HG03060 (cell line): Measurements from ENCODE around the gene RTEL1.
"Not testable (repeated sequence)": the region's sequence is repeated elsewhere in the genome, so short reads cannot be mapped to it uniquely, and the experiment has no call there.

Source experiments
- ATAC-seq: cut with Tn5 transposase; IDR thresholded peaks from one replicate; pipeline ENCODE4 v1.9.1; 2021; ENCODE audit warnings: low read depth, moderate number of reproducible peaks; ENCODE audit not compliant: unreplicated experiment

The RTEL1 gene

GRCh38 chr20:63648895-63649589 lies 9.1 kb upstream of the RTEL1 start:
- no peak for ATAC-seq

GRCh38 chr20:63650486-63650885 lies 7.6 kb upstream of the RTEL1 start:
- ATAC-seq: not testable (repeated sequence)

GRCh38 chr20:63651942-63652191 lies 6.2 kb upstream of the RTEL1 start:
- no peak for ATAC-seq

GRCh38 chr20:63652192-63652980 lies 5.7 kb upstream of the RTEL1 start:
- no peak for ATAC-seq

- no peak for ATAC-seq
Measured at GRCh38 chr20:63653041-63653973, 4.8 kb upstream of the RTEL1 start, which contains the start of gene STMN3. Gene STMN3 (minus strand): TSS chr20:63653424. CDS start chr20:63653345, 79 bp downstream.

- no peak for ATAC-seq
Measured at GRCh38 chr20:63653974-63654668, 4.0 kb upstream of the RTEL1 start.

GRCh38 chr20:63655249-63655648 lies 2.9 kb upstream of the RTEL1 start:
- no peak for ATAC-seq

- no peak for ATAC-seq
Measured at GRCh38 chr20:63656451-63656850, 1.7 kb upstream of the RTEL1 start.

- ATAC-seq: no peak
Measured at GRCh38 chr20:63657260-63657936, 714 bp upstream of the RTEL1 start.

GRCh38 chr20:63658749-63659187 lies 656 bp downstream of the RTEL1 start:
- no peak for ATAC-seq

GRCh38 chr20:63659370-63659769 lies 1.3 kb downstream of the RTEL1 start:
- ATAC-seq: no peak

GRCh38 chr20:63660174-63660573 lies 2.1 kb downstream of the RTEL1 start:
- ATAC-seq: not testable (repeated sequence)

GRCh38 chr20:63660622-63661021 lies 2.5 kb downstream of the RTEL1 start:
- ATAC-seq: no peak

- ATAC-seq: no peak
Measured at GRCh38 chr20:63661108-63661507, 3.0 kb downstream of the RTEL1 start.

- no peak for ATAC-seq
Measured at GRCh38 chr20:63661959-63662812, 4.1 kb downstream of the RTEL1 start.

GRCh38 chr20:63662813-63663189 lies 4.7 kb downstream of the RTEL1 start:
- no peak for ATAC-seq

- no peak for ATAC-seq
Measured at GRCh38 chr20:63663332-63664066, 5.4 kb downstream of the RTEL1 start.

GRCh38 chr20:63664143-63664851 lies 6.2 kb downstream of the RTEL1 start:
- no peak for ATAC-seq
